HEK293 (cell line): Measurements from ENCODE around the gene PUDP.

Experiments
- CTCF ChIA-PET: fragments of 350-600 bp; formaldehyde crosslinking; extraction: SDS; loops from one replicate; lab custom pipeline; 2021; ENCODE audit warnings: antibody characterized with exemption; lab: Yijun Ruan, JAX
- POLR2A ChIA-PET: fragments of 300-600 bp; formaldehyde crosslinking; extraction: SDS; loops from one replicate; lab custom pipeline; 2020; ENCODE audit warnings: antibody characterized with exemption, inconsistent platforms; lab: Yijun Ruan, JAX
- H3K27ac ChIP-seq: fragments of 200-500 bp; sonication (Bioruptor generic); 2 replicates; pipeline ENCODE4 v1.5.1; 2014; ENCODE audit warnings: low read depth, low read length, control low read depth, inconsistent platforms; ENCODE audit errors: extremely low read depth
- H3K36me3 ChIP-seq, 2 experiments: fragments of 200-500 bp in 1 of 2; sonication (Bioruptor generic) in 1 of 2; 1 replicate in 1 of 2; 2 replicates in 1 of 2; pipeline ENCODE4 v1.5.1; 2014 to 2017; ENCODE audit warnings: inconsistent platforms in 2 of 2, low read length in 2 of 2; ENCODE audit not compliant: control insufficient read depth in 2 of 2, insufficient read depth in 1 of 2
- H3K4me1 ChIP-seq: fragments of 200-500 bp; sonication (Bioruptor generic); 2 replicates; pipeline ENCODE4 v1.5.1; 2014; ENCODE audit warnings: mild to moderate bottlenecking, low read length, inconsistent platforms; ENCODE audit not compliant: control insufficient read depth, insufficient read depth
- H3K4me3 ChIP-seq: 2 replicates; pipeline ENCODE4 v1.5.1; 2011; ENCODE audit warnings: low read depth, mild to moderate bottlenecking, control low read depth, low read length, moderate library complexity
- H3K9me3 ChIP-seq: fragments of 200-500 bp; sonication (Bioruptor generic); 2 replicates; pipeline ENCODE4 v1.5.1; 2014; ENCODE audit warnings: low read depth, low read length, inconsistent platforms; ENCODE audit not compliant: control insufficient read depth, insufficient read depth
- KLF9 ChIP-seq: fragments of 450-650 bp; formaldehyde crosslinking; IDR thresholded peaks from 2 replicates; pipeline ENCODE4 v1.5.1; 2016; ENCODE audit warnings: missing biosample characterization, missing genetic modification characterization, low read depth
- OVOL3 ChIP-seq: fragments of 450-650 bp; formaldehyde crosslinking; IDR thresholded peaks from 2 replicates; pipeline ENCODE4 v1.5.1; 2016; ENCODE audit warnings: missing biosample characterization, missing genetic modification characterization
- RBAK ChIP-seq: fragments of 450-650 bp; formaldehyde crosslinking; IDR thresholded peaks from 2 replicates; pipeline ENCODE4 v1.5.1; 2016; ENCODE audit warnings: missing biosample characterization, missing genetic modification characterization
- TCF7L2 ChIP-seq: IDR thresholded peaks from 2 replicates; pipeline ENCODE4 v1.6.1; 2011; ENCODE audit warnings: low read depth, mild to moderate bottlenecking, inconsistent platforms, low read length, moderate library complexity, borderline replicate concordance
- ZNF16 ChIP-seq: fragments of 450-650 bp; formaldehyde crosslinking; IDR thresholded peaks from 2 replicates; pipeline ENCODE4 v1.5.1; 2016; ENCODE audit warnings: low read depth, missing biosample characterization, missing genetic modification characterization
- ZNF248 ChIP-seq: fragments of 450-650 bp; formaldehyde crosslinking; IDR thresholded peaks from 2 replicates; pipeline ENCODE4 v1.5.1; 2017; ENCODE audit warnings: missing biosample characterization, missing genetic modification characterization
- ZNF423 ChIP-seq: fragments of 450-650 bp; formaldehyde crosslinking; IDR thresholded peaks from 2 replicates; pipeline ENCODE4 v1.5.1; 2016; ENCODE audit warnings: missing biosample characterization, missing genetic modification characterization
- ZNF426 ChIP-seq: fragments of 450-650 bp; formaldehyde crosslinking; IDR thresholded peaks from 2 replicates; pipeline ENCODE4 v1.5.1; 2017; ENCODE audit warnings: missing biosample characterization, missing genetic modification characterization, mild to moderate bottlenecking, inconsistent platforms, moderate library complexity
- ZNF571 ChIP-seq: fragments of 450-650 bp; formaldehyde crosslinking; IDR thresholded peaks from 2 replicates; pipeline ENCODE4 v1.5.0; 2017; ENCODE audit warnings: missing biosample characterization, missing genetic modification characterization
- ZNF670 ChIP-seq: fragments of 450-650 bp; formaldehyde crosslinking; IDR thresholded peaks from 2 replicates; pipeline ENCODE4 v1.5.1; 2016; ENCODE audit warnings: missing biosample characterization, missing genetic modification characterization, low read depth
- ZNF701 ChIP-seq: fragments of 450-650 bp; formaldehyde crosslinking; IDR thresholded peaks from 2 replicates; pipeline ENCODE4 v1.5.1; 2016; ENCODE audit warnings: missing biosample characterization, missing genetic modification characterization
- ZNF785 ChIP-seq: fragments of 450-650 bp; formaldehyde crosslinking; IDR thresholded peaks from 2 replicates; pipeline ENCODE4 v1.5.1; 2016; ENCODE audit warnings: missing biosample characterization, missing genetic modification characterization
- TF ChIP-seq, protein P1 (sequence below): fragments of 450-650 bp; formaldehyde crosslinking; IDR thresholded peaks from 2 replicates; pipeline ENCODE4 v1.5.0; 2017; ENCODE audit warnings: missing biosample characterization, missing genetic modification characterization, borderline replicate concordance
- TF ChIP-seq, protein P2 (sequence below): fragments of 450-650 bp; formaldehyde crosslinking; IDR thresholded peaks from 2 replicates; pipeline ENCODE4 v1.5.1; 2017; ENCODE audit warnings: missing biosample characterization, missing genetic modification characterization
- TF ChIP-seq, protein P3 (sequence below): fragments of 450-650 bp; formaldehyde crosslinking; IDR thresholded peaks from 2 replicates; pipeline ENCODE4 v1.5.1; 2016; ENCODE audit warnings: missing biosample characterization, missing genetic modification characterization
- TF ChIP-seq, protein P4 (sequence below): fragments of 450-650 bp; formaldehyde crosslinking; IDR thresholded peaks from 2 replicates; pipeline ENCODE4 v1.5.1; 2016; ENCODE audit warnings: missing biosample characterization, missing genetic modification characterization
- TF ChIP-seq, protein P5 (sequence below): fragments of 450-650 bp; formaldehyde crosslinking; IDR thresholded peaks from 2 replicates; pipeline ENCODE4 v1.5.1; 2016; ENCODE audit warnings: missing biosample characterization, missing genetic modification characterization
- TF ChIP-seq, protein P6 (sequence below): fragments of 450-650 bp; formaldehyde crosslinking; IDR thresholded peaks from 2 replicates; pipeline ENCODE4 v1.5.1; 2016; ENCODE audit warnings: missing biosample characterization, missing genetic modification characterization

PUDP gene

DNA sequence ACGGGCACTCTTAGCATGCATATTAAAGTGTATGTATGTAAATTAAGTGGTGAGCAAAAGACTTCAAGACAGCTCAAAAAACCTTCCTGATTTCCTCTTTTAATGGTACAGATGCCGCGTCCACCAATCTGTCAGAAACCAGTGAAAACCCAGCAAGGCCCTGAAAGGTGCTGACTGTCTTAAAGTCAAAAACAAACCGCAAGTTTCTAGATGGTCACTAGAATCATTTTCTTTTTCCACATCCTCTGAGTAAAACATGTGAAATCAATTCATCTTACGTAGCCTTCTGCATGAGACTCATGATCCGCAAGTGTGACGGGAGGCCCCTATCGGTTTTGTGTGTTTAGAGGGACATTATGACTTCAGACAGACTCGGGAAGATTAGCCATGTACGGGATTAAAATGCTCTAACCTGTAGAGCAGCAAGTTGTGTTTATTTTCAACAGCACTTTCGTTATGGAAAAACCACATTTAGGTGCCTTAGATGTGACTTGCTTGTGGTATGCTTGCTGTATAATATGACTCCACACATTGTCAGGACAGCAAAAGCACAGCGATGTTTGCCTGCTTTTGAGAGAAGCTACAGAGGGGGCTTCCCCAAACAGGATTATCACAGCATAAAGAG is 88.6 kb downstream of the PUDP start:
- H3K36me3 ChIP-seq = peaks cover 0 to 16% of the 10 kb centered on the region in 2 experiments; a peak in 1 of 3 replicates
- ChIA-PET POLR2A (no interaction called here), CTCF (no interaction called here)
- H3K9me3 ChIP-seq = no peaks in the 10 kb centered on the region
- TF ChIP-seq KLF9 (tag by site-specific recombination) (no peak), TCF7L2 (no peak), OVOL3 (tag by site-specific recombination) (no peak), RBAK (no peak)
- TF ChIP-seq, protein P1, sequence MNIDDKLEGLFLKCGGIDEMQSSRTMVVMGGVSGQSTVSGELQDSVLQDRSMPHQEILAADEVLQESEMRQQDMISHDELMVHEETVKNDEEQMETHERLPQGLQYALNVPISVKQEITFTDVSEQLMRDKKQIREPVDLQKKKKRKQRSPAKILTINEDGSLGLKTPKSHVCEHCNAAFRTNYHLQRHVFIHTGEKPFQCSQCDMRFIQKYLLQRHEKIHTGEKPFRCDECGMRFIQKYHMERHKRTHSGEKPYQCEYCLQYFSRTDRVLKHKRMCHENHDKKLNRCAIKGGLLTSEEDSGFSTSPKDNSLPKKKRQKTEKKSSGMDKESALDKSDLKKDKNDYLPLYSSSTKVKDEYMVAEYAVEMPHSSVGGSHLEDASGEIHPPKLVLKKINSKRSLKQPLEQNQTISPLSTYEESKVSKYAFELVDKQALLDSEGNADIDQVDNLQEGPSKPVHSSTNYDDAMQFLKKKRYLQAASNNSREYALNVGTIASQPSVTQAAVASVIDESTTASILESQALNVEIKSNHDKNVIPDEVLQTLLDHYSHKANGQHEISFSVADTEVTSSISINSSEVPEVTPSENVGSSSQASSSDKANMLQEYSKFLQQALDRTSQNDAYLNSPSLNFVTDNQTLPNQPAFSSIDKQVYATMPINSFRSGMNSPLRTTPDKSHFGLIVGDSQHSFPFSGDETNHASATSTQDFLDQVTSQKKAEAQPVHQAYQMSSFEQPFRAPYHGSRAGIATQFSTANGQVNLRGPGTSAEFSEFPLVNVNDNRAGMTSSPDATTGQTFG = no peak
- no peak overlapping the region for H3K27ac ChIP-seq
- no peaks in the 10 kb centered on the region for H3K4me1 ChIP-seq
- H3K4me3 ChIP-seq = no peak overlapping the region

DNA sequence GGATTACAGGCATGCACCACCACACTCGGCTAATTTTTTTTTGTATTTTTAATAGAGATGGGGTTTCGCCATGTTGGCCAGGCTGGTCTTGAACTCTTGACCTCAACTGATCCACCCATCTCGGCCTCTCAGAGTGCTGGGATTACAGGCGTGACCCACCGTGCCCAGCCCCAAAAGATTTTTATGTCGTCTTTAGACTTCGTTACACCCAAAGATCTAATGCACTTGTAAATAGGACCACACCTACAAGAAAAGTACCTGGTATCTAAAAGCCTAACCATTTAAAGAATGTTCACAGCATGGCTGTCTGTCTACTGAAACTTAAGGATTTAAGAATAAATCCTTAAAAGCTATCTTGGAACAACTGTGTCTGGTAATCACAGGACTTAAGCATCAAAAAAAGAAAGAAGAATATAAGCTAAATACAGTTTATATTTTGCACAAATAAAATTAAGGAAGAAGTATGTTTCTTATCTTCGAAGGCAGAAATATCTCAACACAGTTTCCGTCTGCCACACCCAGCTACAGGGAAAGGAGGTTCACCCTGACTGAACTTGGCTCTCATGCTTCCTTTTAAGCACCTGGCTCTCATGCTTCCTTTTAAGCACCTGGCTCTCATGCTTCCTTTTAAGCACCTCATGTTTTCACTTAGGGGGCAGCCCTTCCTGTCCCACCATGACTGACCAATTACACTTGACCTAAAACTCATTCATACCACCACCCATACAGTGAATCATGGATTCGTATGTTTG is 92.4 kb downstream of the PUDP start:
- CTCF ChIA-PET = no interaction called here
- peaks cover 0 to 16% of the 10 kb centered on the region in 2 experiments; a peak in 1 of 3 replicates for H3K36me3 ChIP-seq
- no peak overlapping the region for H3K27ac ChIP-seq

More for the DNA sequence above, 92.4 kb downstream of the PUDP start:
- POLR2A ChIA-PET = no interaction called here
- no peaks in the 10 kb centered on the region for H3K9me3 ChIP-seq
- TF ChIP-seq ZNF423 (tag by site-specific recombination) = no peak
- no peak for TF ChIP-seq ZNF16
- no peak for TF ChIP-seq ZNF571 (tag by site-specific recombination)
- no peak for TF ChIP-seq ZNF701 (tag by site-specific recombination)
- TF ChIP-seq, protein P2, sequence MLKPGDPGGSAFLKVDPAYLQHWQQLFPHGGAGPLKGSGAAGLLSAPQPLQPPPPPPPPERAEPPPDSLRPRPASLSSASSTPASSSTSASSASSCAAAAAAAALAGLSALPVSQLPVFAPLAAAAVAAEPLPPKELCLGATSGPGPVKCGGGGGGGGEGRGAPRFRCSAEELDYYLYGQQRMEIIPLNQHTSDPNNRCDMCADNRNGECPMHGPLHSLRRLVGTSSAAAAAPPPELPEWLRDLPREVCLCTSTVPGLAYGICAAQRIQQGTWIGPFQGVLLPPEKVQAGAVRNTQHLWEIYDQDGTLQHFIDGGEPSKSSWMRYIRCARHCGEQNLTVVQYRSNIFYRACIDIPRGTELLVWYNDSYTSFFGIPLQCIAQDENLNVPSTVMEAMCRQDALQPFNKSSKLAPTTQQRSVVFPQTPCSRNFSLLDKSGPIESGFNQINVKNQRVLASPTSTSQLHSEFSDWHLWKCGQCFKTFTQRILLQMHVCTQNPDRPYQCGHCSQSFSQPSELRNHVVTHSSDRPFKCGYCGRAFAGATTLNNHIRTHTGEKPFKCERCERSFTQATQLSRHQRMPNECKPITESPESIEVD = no peak
- TF ChIP-seq, protein P3, sequence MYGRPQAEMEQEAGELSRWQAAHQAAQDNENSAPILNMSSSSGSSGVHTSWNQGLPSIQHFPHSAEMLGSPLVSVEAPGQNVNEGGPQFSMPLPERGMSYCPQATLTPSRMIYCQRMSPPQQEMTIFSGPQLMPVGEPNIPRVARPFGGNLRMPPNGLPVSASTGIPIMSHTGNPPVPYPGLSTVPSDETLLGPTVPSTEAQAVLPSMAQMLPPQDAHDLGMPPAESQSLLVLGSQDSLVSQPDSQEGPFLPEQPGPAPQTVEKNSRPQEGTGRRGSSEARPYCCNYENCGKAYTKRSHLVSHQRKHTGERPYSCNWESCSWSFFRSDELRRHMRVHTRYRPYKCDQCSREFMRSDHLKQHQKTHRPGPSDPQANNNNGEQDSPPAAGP = no peak
- TF ChIP-seq, protein P4, sequence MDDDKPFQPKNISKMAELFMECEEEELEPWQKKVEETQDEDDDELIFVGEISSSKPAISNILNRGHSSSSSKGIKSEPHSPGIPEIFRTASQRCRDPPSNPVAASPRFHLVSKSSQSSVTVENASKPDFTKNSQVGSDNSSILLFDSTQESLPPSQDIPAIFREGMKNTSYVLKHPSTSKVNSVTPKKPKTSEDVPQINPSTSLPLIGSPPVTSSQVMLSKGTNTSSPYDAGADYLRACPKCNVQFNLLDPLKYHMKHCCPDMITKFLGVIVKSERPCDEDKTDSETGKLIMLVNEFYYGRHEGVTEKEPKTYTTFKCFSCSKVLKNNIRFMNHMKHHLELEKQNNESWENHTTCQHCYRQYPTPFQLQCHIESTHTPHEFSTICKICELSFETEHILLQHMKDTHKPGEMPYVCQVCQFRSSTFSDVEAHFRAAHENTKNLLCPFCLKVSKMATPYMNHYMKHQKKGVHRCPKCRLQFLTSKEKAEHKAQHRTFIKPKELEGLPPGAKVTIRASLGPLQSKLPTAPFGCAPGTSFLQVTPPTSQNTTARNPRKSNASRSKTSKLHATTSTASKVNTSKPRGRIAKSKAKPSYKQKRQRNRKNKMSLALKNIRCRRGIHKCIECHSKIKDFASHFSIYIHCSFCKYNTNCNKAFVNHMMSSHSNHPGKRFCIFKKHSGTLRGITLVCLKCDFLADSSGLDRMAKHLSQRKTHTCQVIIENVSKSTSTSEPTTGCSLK = no peak
- TF ChIP-seq ZNF785 (tag by site-specific recombination) = no peak
- no peak for TF ChIP-seq ZNF248 (tag by site-specific recombination)
- no peak for TF ChIP-seq ZNF426 (tag by site-specific recombination)
- TF ChIP-seq, protein P5, sequence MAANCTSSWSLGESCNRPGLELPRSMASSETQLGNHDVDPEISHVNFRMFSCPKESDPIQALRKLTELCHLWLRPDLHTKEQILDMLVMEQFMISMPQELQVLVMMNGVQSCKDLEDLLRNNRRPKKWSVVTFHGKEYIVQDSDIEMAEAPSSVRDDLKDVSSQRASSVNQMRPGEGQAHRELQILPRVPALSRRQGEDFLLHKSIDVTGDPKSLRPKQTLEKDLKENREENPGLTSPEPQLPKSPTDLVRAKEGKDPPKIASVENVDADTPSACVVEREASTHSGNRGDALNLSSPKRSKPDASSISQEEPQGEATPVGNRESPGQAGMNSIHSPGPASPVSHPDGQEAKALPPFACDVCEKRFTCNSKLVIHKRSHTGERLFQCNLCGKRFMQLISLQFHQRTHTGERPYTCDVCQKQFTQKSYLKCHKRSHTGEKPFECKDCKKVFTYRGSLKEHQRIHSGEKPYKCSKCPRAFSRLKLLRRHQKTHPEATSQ (tag by site-specific recombination) = no peak
- TF ChIP-seq, protein P6, sequence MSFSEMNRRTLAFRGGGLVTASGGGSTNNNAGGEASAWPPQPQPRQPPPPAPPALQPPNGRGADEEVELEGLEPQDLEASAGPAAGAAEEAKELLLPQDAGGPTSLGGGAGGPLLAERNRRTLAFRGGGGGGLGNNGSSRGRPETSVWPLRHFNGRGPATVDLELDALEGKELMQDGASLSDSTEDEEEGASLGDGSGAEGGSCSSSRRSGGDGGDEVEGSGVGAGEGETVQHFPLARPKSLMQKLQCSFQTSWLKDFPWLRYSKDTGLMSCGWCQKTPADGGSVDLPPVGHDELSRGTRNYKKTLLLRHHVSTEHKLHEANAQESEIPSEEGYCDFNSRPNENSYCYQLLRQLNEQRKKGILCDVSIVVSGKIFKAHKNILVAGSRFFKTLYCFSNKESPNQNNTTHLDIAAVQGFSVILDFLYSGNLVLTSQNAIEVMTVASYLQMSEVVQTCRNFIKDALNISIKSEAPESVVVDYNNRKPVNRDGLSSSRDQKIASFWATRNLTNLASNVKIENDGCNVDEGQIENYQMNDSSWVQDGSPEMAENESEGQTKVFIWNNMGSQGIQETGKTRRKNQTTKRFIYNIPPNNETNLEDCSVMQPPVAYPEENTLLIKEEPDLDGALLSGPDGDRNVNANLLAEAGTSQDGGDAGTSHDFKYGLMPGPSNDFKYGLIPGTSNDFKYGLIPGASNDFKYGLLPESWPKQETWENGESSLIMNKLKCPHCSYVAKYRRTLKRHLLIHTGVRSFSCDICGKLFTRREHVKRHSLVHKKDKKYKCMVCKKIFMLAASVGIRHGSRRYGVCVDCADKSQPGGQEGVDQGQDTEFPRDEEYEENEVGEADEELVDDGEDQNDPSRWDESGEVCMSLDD = no peak
- no peak for TF ChIP-seq ZNF670 (tag by site-specific recombination)
- TF ChIP-seq, all 188 proteins: peak for 0
- no peaks in the 10 kb centered on the region for H3K4me1 ChIP-seq
- H3K4me3 ChIP-seq = no peak overlapping the region
